OCI-LY7 (cell line): ENCODE measurements around the gene NTN3. TPM values are rescaled to one million over a fixed set of nuclear protein-coding genes. Genes with fewer than 3 reads are reported as not detected.

ENCODE experiments used
- BruUV-seq: library from RNA; stranded (reverse); fragments of 400-500 nt; replicated peaks from 2 replicates; lab custom pipeline; 2021; lab: Mats Ljungman, UMichigan
- CTCF ChIA-PET: fragments of 300-600 bp; sonication (Branson Sonifier 250); formaldehyde crosslinking; loops from one replicate; lab custom pipeline; 2022; ENCODE audit warnings: antibody characterized with exemption; ENCODE audit not compliant: unreplicated experiment; lab: Charles Lee
- POLR2A ChIA-PET: fragments of 300-600 bp; sonication (Branson Sonifier 250); formaldehyde crosslinking; loops from one replicate; lab custom pipeline; 2022; ENCODE audit warnings: antibody characterized with exemption; lab: Charles Lee
- DNase-seq: peaks from one replicate; pipeline ENCODE4 v3.0.0-alpha.2; 2015; ENCODE audit warnings: low spot score
- H2AFZ ChIP-seq: fragments of 200-600 bp; sonication (generic), shearing (Covaris generic); 2 replicates; pipeline ENCODE4 v1.6.1; 2014; ENCODE audit warnings: mild to moderate bottlenecking, antibody characterized with exemption, low read length, moderate library complexity
- H3K27ac ChIP-seq: fragments of 200-600 bp; sonication (generic); 2 replicates; pipeline ENCODE4 v1.5.1; 2014; ENCODE audit warnings: mixed run types, low read depth, mild to moderate bottlenecking, moderate library complexity, low read length, inconsistent platforms; ENCODE audit not compliant: poor library complexity, severe bottlenecking
- H3K36me3 ChIP-seq: fragments of 200-600 bp; sonication (generic); 2 replicates; pipeline ENCODE4 v1.6.1; 2014; ENCODE audit warnings: mild to moderate bottlenecking, antibody characterized with exemption, low read length, moderate library complexity, mixed read lengths; ENCODE audit not compliant: insufficient read depth
- H3K4me1 ChIP-seq: fragments of 200-600 bp; sonication (generic); 2 replicates; pipeline ENCODE4 v1.5.1; 2014; ENCODE audit warnings: mild to moderate bottlenecking, low read length; ENCODE audit not compliant: insufficient read depth, poor library complexity, severe bottlenecking
- H3K4me2 ChIP-seq: fragments of 200-600 bp; sonication (generic); 2 replicates; pipeline ENCODE4 v1.6.1; 2014; ENCODE audit warnings: mild to moderate bottlenecking, low read length
- H3K4me3 ChIP-seq: fragments of 200-600 bp; sonication (generic); 2 replicates; pipeline ENCODE4 v1.5.1; 2014; ENCODE audit warnings: mild to moderate bottlenecking, low read depth, low read length; ENCODE audit not compliant: poor library complexity, severe bottlenecking
- H3K79me2 ChIP-seq: fragments of 200-600 bp; sonication (generic); 2 replicates; pipeline ENCODE4 v1.6.1; 2016; ENCODE audit warnings: low read depth, mild to moderate bottlenecking, low read length, moderate library complexity, mixed read lengths; ENCODE audit not compliant: insufficient read depth
- H3K9me2 ChIP-seq: fragments of 200-600 bp; sonication (generic); 2 replicates; pipeline ENCODE4 v1.6.1; 2016; ENCODE audit warnings: mild to moderate bottlenecking, low read length, mixed read lengths; ENCODE audit not compliant: insufficient read depth
- H3K9me3 ChIP-seq: fragments of 200-600 bp; sonication (generic); 2 replicates; pipeline ENCODE4 v1.6.1; 2014; ENCODE audit warnings: mild to moderate bottlenecking, mixed run types, low read length, mixed read lengths
- H4K20me1 ChIP-seq: fragments of 200-600 bp; sonication (generic); 2 replicates; pipeline ENCODE4 v1.6.1; 2014; ENCODE audit warnings: mild to moderate bottlenecking, antibody characterized with exemption, low read length, moderate library complexity, mixed read lengths; ENCODE audit not compliant: insufficient read depth
- CTCF ChIP-seq: fragments of 200-600 bp; sonication (generic); conservative IDR thresholded peaks from 2 replicates; pipeline ENCODE4 v1.5.1; 2014; ENCODE audit warnings: mild to moderate bottlenecking, antibody characterized with exemption, low read length, moderate library complexity, mixed read lengths
- EZH2phosphoT487 ChIP-seq: fragments of 200-600 bp; sonication (generic); IDR thresholded peaks from 2 replicates; pipeline ENCODE4 v1.6.1; 2018; ENCODE audit warnings: low read depth, borderline replicate concordance, mild to moderate bottlenecking, mixed run types, antibody characterized with exemption, low read length, moderate library complexity, mixed read lengths
- intact Hi-C: fragments of 100-400 bp; cut with micrococcal nuclease; formaldehyde crosslinking; loops from one replicate; pipeline ENCODE4 v1.10.0; 2022; ENCODE audit not compliant: unreplicated experiment
- total RNA-seq, 2 experiments: library from RNA; depleted of rRNA in 1 of 2; stranded (reverse); fragments of >200 nt in 1 of 2; shearing (Covaris generic) in 1 of 2; gene quantifications; 2 replicates each; pipeline ENCODE4 v1.2.3, GENCODE V29; 2014 to 2022

NTN3 gene
- total RNA-seq, 2 experiments from 2014 or later: 1.7 to 2.3 TPM

- H3K79me2 ChIP-seq: peaks cover 46% of the 10 kb centered on the region
- no peaks in the 10 kb centered on the region for H3K9me3 ChIP-seq
- BruUV-seq: no TSS peak
- no peaks in the 10 kb centered on the region for H3K9me2 ChIP-seq
- peak overlapping the region; percentile 92 for H3K4me2 ChIP-seq
- H3K4me3 ChIP-seq: peak overlapping the region; percentile 99
- H3K27ac ChIP-seq: peak overlapping the region; percentile 34
- no peak for DNase-seq
- H3K4me1 ChIP-seq: peaks cover 42% of the 10 kb centered on the region
- H2AFZ ChIP-seq: no peak overlapping the region
- intact Hi-C loops: no loop called here
- peaks cover 11% of the 10 kb centered on the region; the same call in 1 of the 2 replicates for H3K36me3 ChIP-seq
- TF ChIP-seq EZH2phosphoT487: no peak
- TF ChIP-seq CTCF: no peak
- ChIA-PET CTCF (no interaction called here), POLR2A (interaction anchor here (0.6 kb wide), 1 partner anchor 84 kb away, joined by 5 read pairs; no protein-coding TSS in a partner anchor)
- peaks cover 9% of the 10 kb centered on the region for H4K20me1 ChIP-seq
Measured at GRCh38 chr16:2515180-2515851, 44.2 kb downstream of the NTN3 start.

GRCh38 chr16:2516391-2517240 lies 45.5 kb downstream of the NTN3 start:
- Histone ChIP-seq H3K79me2 (peaks cover 51% of the 10 kb centered on the region), H3K9me3 (no peaks in the 10 kb centered on the region), H3K4me1 (peaks cover 48% of the 10 kb centered on the region), H3K9me2 (no peaks in the 10 kb centered on the region), H4K20me1 (peaks cover 9% of the 10 kb centered on the region), H3K36me3 (peaks cover 11% of the 10 kb centered on the region; the same call in 1 of the 2 replicates), H2AFZ (no peak overlapping the region), H3K27ac (no peak overlapping the region), H3K4me2 (peak overlapping the region; percentile 92; the same call in 1 of the 2 replicates), H3K4me3 (no peak overlapping the region)
- ChIA-PET POLR2A (no interaction called here), CTCF (no interaction called here)
- TF ChIP-seq CTCF (no peak), EZH2phosphoT487 (no peak)
- no TSS peak for BruUV-seq
- intact Hi-C loops: no loop called here
- DNase-seq: no peak
